CD4-positive, CD25-positive, alpha-beta regulatory T cell (primary cell): ENCODE data around the gene TIMM17B. TPM values are rescaled to one million over a fixed set of nuclear protein-coding genes. Genes with fewer than 3 reads are reported as not detected.
A peak's percentile ranks its signal among the peaks of the same experiment; 100 is the strongest.

Experiments used
- ATAC-seq, 2 donors: fragments of 150-1000 bp; cut with Tn5 transposase; one replicate each; pipeline ENCODE4 v1.10.0; 2021; ENCODE audit warnings: low read depth in 2 of 2, moderate number of reproducible peaks in 2 of 2, moderate library complexity in 1 of 2
- DNase-seq, 3 donors: peaks; one replicate each; pipeline versions ENCODE4 v3.0.0 to v3.0.0-alpha.2; 2012 to 2022; ENCODE audit warnings: mixed read lengths in 1 of 3
- H3K27ac ChIP-seq: one replicate; pipeline ENCODE4 v1.7.0; 2013; ENCODE audit warnings: mild to moderate bottlenecking, low read length; ENCODE audit not compliant: insufficient read depth, poor library complexity, severe bottlenecking
- H3K27me3 ChIP-seq: one replicate; pipeline ENCODE4 v1.7.0; 2013; ENCODE audit warnings: low read length; ENCODE audit not compliant: control insufficient read depth, insufficient read depth
- H3K36me3 ChIP-seq: one replicate; pipeline ENCODE4 v1.7.0; 2013; ENCODE audit warnings: mild to moderate bottlenecking, low read length, moderate library complexity; ENCODE audit not compliant: control insufficient read depth, insufficient read depth
- H3K4me1 ChIP-seq: 2 replicates; pipeline ENCODE4 v1.7.0; 2013; ENCODE audit warnings: mild to moderate bottlenecking, low read length; ENCODE audit not compliant: insufficient read depth, control insufficient read depth, poor library complexity, severe bottlenecking
- H3K4me3 ChIP-seq: one replicate; pipeline ENCODE4 v1.7.0; 2013; ENCODE audit warnings: low read depth, mild to moderate bottlenecking, low read length, moderate library complexity
- H3K9me3 ChIP-seq, 2 experiments: 1 replicate in 1 of 2; 2 replicates in 1 of 2; pipeline ENCODE4 v1.7.0; 2013; ENCODE audit warnings: low read length in 2 of 2, mild to moderate bottlenecking in 1 of 2, moderate library complexity in 1 of 2; ENCODE audit not compliant: control insufficient read depth in 2 of 2
- H3K27ac Mint-ChIP-seq, 3 donors: one replicate each; pipeline ENCODE4 v1.8.0; 2020 to 2022; ENCODE audit warnings: mild to moderate bottlenecking in 3 of 3, mixed read lengths in 3 of 3, moderate library complexity in 2 of 3
- H3K27me3 Mint-ChIP-seq: one replicate; pipeline ENCODE4 v1.8.0; 2022; ENCODE audit warnings: mild to moderate bottlenecking, mixed read lengths
- H3K36me3 Mint-ChIP-seq: one replicate; pipeline ENCODE4 v1.8.0; 2020; ENCODE audit warnings: mixed read lengths
- H3K4me1 Mint-ChIP-seq, 4 donors: one replicate each; pipeline ENCODE4 v1.8.0; 2020 to 2022; ENCODE audit warnings: mixed read lengths in 4 of 4, mild to moderate bottlenecking in 1 of 4
- H3K4me3 Mint-ChIP-seq, 4 donors: one replicate each; pipeline ENCODE4 v1.8.0; 2020 to 2022; ENCODE audit warnings: mild to moderate bottlenecking in 4 of 4, mixed read lengths in 4 of 4, moderate library complexity in 3 of 4
- H3K9me3 Mint-ChIP-seq, 7 donors: one replicate each; pipeline ENCODE4 v1.8.0; 2020 to 2022; ENCODE audit warnings: mixed read lengths in 7 of 7, mild to moderate bottlenecking in 3 of 7, moderate library complexity in 2 of 7
- polyA plus RNA-seq, 4 donors: library from polyadenylated mRNA; unstranded; fragments of 300-500 nt; fragmentation: Illumina TruSeq; gene quantifications; one replicate each; pipeline ENCODE4 v1.2.3, GENCODE V29; 2021
- total RNA-seq: library from RNA; stranded (reverse); gene quantifications from one replicate; pipeline ENCODE4 v1.2.3, GENCODE V29; 2022

Gene TIMM17B
- total and polyA plus RNA-seq, 5 donors from 2014 or later = 31.4 to 65.1 (median 52.4) TPM

DNA sequence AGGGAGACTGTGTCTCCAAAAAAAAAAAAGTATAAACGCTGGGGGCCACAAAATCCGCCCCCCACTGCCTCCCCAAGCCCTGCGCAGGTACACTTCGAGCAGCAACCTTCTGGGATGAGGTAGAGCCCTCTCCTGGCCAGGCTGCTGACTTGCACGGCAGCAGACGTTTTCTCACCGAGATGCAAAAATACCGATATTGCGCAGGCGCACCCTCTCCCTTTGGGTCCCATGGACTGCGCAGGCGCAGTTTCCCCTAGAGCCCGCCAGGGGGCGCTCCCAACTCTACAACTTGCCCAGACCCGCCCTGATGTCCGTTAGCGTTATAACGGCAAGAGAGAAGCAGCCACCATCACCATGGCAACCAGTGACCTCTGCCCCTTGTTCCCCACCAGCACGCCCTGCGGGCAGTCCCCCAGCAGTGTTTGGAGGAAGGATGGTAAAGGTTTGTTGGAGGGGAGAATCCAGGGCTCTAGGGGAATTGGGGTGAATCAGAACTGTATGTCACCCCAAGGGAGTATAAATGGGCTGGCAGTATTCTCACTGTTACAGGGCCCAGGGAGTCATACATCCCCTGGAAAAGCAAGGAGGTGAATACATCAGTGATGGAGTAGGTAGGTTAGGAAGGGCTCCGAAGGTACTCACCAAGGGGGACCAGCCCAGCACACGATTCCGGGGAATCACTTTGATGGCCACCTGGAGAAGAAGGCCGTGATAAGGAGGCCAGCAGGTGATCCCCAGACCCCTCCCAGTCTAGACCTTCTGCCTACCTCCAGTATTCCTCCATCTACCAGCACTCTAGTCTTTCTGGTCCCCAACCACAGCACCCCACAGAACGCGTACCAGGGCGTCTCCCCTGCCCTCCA lies 19.8 kb upstream of the TIMM17B start:
- Mint-ChIP-seq H3K27ac (peak overlapping the region; percentile 91 to 95 (median 94)), H3K4me1 (peaks cover 10 to 83% (median 13%) of the 10 kb centered on the region in 4 donors), H3K27me3 (peaks cover 4% of the 10 kb centered on the region), H3K36me3 (peaks cover 39% of the 10 kb centered on the region), H3K9me3 (no peaks in the 10 kb centered on the region), H3K4me3 (peak overlapping the region; percentile 94 to 97 (median 96))
- peak; percentile 80 to 92 (median 92) for DNase-seq
- Histone ChIP-seq H3K4me3 (peak overlapping the region; percentile 96), H3K27me3 (no peaks in the 10 kb centered on the region), H3K36me3 (peaks cover 49% of the 10 kb centered on the region), H3K9me3 (no peaks in the 10 kb centered on the region), H3K4me1 (peaks cover 64% of the 10 kb centered on the region), H3K27ac (peak overlapping the region; percentile 89)
- peak; percentile 24 to 36 for ATAC-seq

DNA sequence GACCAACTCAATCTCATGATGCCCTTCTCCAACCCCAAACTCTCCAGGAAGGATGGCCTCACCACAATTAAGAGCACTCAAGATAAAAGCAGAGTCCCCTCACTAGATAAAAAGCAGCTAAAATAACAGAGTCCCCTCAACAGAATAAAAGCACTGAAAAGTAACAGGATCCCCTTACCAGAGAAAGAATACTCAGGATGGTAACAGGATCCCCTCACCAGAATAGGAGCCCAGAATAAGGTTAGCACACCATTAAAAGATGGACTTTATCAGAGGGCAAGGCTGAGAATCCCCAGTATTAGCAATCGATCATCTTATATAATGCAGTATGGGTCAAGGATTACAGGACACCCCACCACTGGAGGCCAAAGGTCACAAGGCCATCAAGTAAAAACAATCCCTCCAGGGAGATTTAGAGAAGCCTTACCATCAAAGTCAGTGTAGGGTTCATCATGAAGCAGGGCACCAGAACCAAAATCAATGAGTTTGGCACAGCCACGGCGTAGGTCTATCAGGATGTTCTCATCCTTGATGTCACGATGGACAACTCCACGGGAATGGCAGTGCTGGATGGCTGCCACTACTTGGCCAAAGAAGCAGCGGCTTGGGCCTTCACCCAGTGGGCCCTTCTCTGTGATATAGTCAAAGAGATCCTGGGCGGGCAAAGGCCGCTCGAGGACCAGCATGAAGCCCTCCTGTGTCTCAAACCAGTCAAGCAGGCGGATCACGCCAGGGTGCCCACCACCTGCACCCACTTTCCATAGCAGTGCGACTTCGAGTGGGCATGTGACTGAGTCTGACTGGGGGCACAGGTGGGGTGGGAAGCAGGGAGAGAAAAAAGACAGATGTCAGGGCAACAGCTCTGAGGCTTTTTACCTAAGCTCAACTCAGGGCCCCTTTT lies 17.3 kb upstream of the TIMM17B start:
- no peak for ATAC-seq
- Histone ChIP-seq H3K4me3 (peak overlapping the region; percentile 96), H3K27me3 (no peaks in the 10 kb centered on the region), H3K4me1 (peaks cover 45% of the 10 kb centered on the region), H3K9me3 (no peaks in the 10 kb centered on the region), H3K27ac (peak overlapping the region; percentile 89), H3K36me3 (peaks cover 49% of the 10 kb centered on the region)
- peaks cover 15% of the 10 kb centered on the region for H3K27me3 Mint-ChIP-seq
- peak overlapping the region; percentile 48 to 95 (median 81) for H3K27ac Mint-ChIP-seq
- H3K36me3 Mint-ChIP-seq = peaks cover 40% of the 10 kb centered on the region
- H3K9me3 Mint-ChIP-seq = no peaks in the 10 kb centered on the region
- DNase-seq = peak in 1 of 3 donors; percentile 12
- H3K4me3 Mint-ChIP-seq = peak overlapping the region; percentile 94 to 97 (median 96)
- H3K4me1 Mint-ChIP-seq = peaks cover 0 to 77% (median 20%) of the 10 kb centered on the region in 4 donors

DNA sequence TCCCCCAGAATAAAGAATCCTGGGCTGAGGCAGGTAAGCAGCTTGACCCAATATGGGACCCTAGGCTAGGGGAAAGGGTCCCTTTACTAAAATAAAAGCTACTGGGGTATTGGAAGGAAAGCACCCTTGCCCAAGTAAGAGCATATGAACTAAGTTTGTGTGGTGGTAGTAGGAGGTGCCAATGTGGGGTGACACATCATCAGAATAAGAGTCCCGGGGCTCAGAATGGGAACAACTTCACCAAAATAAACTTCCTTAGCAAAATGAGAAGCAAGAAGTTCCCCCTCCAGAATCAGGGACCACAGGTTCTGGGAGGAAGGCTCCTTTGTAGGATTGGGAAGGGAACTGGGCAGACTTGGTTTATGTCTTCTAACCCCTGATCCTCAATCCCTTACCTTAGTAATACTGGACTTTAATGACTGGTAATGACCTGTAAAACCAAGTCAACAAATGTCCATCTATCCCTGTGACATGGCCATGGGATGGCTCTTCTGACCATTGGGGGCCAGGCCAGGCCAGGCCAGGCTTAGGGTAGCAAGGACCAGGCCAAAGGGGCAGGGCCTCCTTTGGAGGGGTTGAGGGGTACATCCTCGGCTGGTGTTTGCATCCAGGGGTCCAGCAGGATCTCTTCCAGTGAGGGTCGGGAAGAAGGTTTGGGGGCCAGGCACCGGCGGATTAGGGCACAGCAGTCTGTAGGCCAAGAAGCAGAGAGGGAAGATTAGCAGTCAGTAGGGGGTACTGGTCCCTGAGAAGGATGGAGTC lies 16.2 kb upstream of the TIMM17B start:
- DNase-seq = peak in 1 of 3 donors; percentile 21
- ATAC-seq = no peak
- peaks cover 41% of the 10 kb centered on the region for H3K36me3 Mint-ChIP-seq
- H3K4me3 Mint-ChIP-seq = peak overlapping the region; percentile 94 to 97 (median 96)
- Histone ChIP-seq H3K4me1 (peaks cover 36% of the 10 kb centered on the region), H3K36me3 (peaks cover 49% of the 10 kb centered on the region), H3K9me3 (no peaks in the 10 kb centered on the region), H3K27ac (peak overlapping the region; percentile 89), H3K4me3 (peak overlapping the region; percentile 96), H3K27me3 (no peaks in the 10 kb centered on the region)
- H3K27ac Mint-ChIP-seq = peak overlapping the region; percentile 51 to 95 (median 60)
- H3K9me3 Mint-ChIP-seq = no peaks in the 10 kb centered on the region
- peaks cover 0 to 68% (median 20%) of the 10 kb centered on the region in 4 donors for H3K4me1 Mint-ChIP-seq
- H3K27me3 Mint-ChIP-seq = peaks cover 15% of the 10 kb centered on the region

DNA sequence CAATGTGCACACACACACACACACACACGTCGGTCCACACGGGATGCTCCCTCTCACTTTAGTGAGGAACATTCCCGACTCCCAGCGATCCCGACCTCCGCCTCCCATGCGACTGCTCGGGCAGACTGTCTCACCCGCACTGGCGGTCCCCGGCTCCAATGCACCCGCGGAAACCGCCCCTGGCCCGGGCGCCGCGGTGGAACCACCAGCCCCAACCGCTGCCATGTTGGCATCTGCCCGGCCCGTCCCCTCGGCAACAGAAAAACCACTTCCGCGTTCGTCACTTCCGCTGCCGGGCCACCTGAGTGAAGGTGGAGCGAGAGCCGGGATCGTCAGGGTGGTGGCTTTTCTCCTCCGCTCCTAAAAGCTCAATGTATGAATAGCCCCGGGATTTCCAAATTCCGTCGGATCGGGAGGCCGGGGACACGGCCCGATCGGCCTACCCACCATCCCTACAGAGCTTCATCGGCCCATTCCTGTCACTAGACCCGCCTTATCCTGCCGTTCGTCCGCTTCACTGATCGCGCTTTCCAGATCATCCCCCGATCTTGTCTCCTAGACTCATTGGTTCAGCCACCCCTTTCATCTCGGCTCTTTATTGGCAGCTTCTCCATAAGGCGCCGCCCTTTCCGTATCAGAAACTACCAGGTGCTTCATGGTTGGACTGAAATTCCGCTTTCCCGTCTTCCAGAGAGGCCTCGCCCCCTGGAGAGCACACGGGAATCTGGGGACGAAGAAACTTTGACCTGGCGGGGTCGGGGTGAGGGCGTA lies 14.0 kb upstream of the TIMM17B start, which contains the start of gene SLC35A2:
Gene SLC35A2, minus strand, starts transcription at position 235 of the 771 bp plus-strand sequence. Its CDS starts 10 bp downstream, at position 225.
- peaks cover 34% of the 10 kb centered on the region for H3K36me3 Mint-ChIP-seq

DNA sequence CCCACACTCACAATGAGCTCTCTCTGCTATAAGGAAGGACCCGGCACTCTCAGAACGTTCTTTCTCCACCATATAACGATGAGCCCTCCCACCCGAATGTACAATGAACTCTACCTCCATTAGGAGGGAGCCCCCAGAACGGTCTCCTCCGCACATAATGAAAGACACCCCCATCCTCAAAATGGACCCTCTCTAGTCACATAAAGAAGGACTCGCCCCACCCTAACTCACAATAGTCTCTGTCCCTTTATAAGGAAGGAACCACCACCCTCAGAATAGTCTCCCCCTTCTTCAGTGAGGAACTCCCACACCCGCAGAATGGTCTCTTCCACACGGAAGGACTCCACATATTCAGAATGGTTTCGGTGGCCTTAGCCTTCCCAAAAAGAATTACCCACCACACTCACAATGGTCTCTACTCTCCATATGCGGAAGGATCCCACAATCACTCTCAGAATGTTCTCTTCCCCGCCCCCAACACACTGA lies 13.4 kb upstream of the TIMM17B start:
- Histone ChIP-seq H3K36me3 (peaks cover 34% of the 10 kb centered on the region), H3K27ac (peak overlapping the region; percentile 89), H3K4me3 (peak overlapping the region; percentile 76), H3K4me1 (peaks cover 34% of the 10 kb centered on the region), H3K27me3 (no peaks in the 10 kb centered on the region), H3K9me3 (no peaks in the 10 kb centered on the region)
- H3K9me3 Mint-ChIP-seq = peaks cover 0 to 2% (median 0%) of the 10 kb centered on the region in 7 donors
- H3K4me3 Mint-ChIP-seq = peak overlapping the region; percentile 88 to 97 (median 94)
- peak overlapping the region; percentile 89 to 97 (median 92) for H3K27ac Mint-ChIP-seq
- H3K4me1 Mint-ChIP-seq = peaks cover 0 to 54% (median 17%) of the 10 kb centered on the region in 4 donors
- H3K36me3 Mint-ChIP-seq = peaks cover 34% of the 10 kb centered on the region
- ATAC-seq (peak; percentile 4 to 9), DNase-seq (no peak)
- peaks cover 11% of the 10 kb centered on the region for H3K27me3 Mint-ChIP-seq

More for the DNA sequence above, 14.0 kb upstream of the TIMM17B start, which contains the start of gene SLC35A2:
- Histone ChIP-seq H3K4me3 (peak within 1 kb of the TSS; percentile 96), H3K4me1 (peaks cover 36% of the 10 kb centered on the region), H3K9me3 (no peaks in the 10 kb centered on the region), H3K27me3 (no peaks in the 10 kb centered on the region), H3K27ac (peak within 1 kb of the TSS; percentile 89), H3K36me3 (peaks cover 39% of the 10 kb centered on the region)
- Mint-ChIP-seq H3K4me3 (peak within 1 kb of the TSS; percentile 88 to 97 (median 94)), H3K4me1 (peaks cover 0 to 57% (median 17%) of the 10 kb centered on the region in 4 donors), H3K27me3 (peaks cover 11% of the 10 kb centered on the region), H3K27ac (peak within 1 kb of the TSS; percentile 89 to 97 (median 92)), H3K9me3 (peaks cover 0 to 2% (median 0%) of the 10 kb centered on the region in 7 donors)
- DNase-seq (peak; percentile 85 to 91 (median 90)), ATAC-seq (peak; percentile 63 to 67)

DNA sequence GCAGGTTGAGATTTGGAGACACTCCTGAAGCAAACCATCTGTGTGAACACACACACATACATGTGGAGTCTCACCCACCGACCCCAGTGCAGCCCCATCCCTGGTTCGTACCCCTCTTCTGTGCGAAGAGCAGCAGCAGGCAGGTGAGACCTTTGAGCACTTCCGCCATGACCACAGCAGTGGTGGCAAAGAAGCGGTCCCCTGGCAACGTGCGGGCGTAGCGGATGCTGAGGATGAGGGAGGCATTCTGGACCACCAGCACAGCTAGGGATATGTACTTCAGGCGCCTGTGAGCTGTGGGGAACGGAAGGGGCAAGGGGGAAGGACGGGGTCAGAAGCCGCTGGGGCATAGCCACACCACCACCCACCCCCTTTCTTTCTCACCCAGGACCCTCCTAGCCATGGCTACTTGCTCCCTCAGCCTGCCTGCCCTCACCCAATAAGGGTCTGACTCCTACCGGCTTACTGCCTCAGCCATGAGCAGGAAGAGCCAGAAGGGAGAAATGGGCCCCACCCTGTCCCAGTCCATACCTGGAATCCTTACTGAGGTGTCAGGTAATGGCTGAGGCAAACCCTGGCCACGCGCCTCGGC lies 12.2 kb upstream of the TIMM17B start:
- peaks cover 11% of the 10 kb centered on the region for H3K27me3 Mint-ChIP-seq
- DNase-seq = peak in 1 of 3 donors; percentile 29
- Histone ChIP-seq H3K4me3 (no peak overlapping the region), H3K27me3 (no peaks in the 10 kb centered on the region), H3K27ac (no peak overlapping the region), H3K36me3 (peaks cover 22% of the 10 kb centered on the region), H3K4me1 (peaks cover 22% of the 10 kb centered on the region), H3K9me3 (no peaks in the 10 kb centered on the region)
- no peak for ATAC-seq
- peak overlapping the region in 2 of 4 donors; percentile 65 to 94 for H3K4me3 Mint-ChIP-seq
- H3K36me3 Mint-ChIP-seq = peaks cover 26% of the 10 kb centered on the region
- H3K4me1 Mint-ChIP-seq = peaks cover 0 to 43% (median 17%) of the 10 kb centered on the region in 4 donors
- peak overlapping the region in 1 of 3 donors; percentile 31 for H3K27ac Mint-ChIP-seq
- H3K9me3 Mint-ChIP-seq = peaks cover 0 to 2% (median 0%) of the 10 kb centered on the region in 7 donors
